IPS-NIHi7 (cell line): ENCODE results near the gene SNX19.
"Not testable (repeated sequence)": the region's sequence is repeated elsewhere in the genome, so short reads cannot be mapped to it uniquely, and the experiment has no call there.

Source experiments
- DNase-seq: peaks from one replicate; pipeline ENCODE4 v3.0.0; 2012; ENCODE audit warnings: mixed read lengths; ENCODE audit errors: extremely low spot score

The SNX19 gene

GRCh38 chr11:130872513-130872912 is 43.8 kb downstream of the SNX19 start:
- DNase-seq: no peak

- no peak for DNase-seq
Observed at GRCh38 chr11:130872102-130872501, 44.2 kb downstream of the SNX19 start.

GRCh38 chr11:130871616-130872015 is 44.7 kb downstream of the SNX19 start:
- no peak for DNase-seq

GRCh38 chr11:130868721-130869390 is 47.4 kb downstream of the SNX19 start:
- DNase-seq: no peak

- no peak for DNase-seq
Observed at GRCh38 chr11:130868086-130868710, 48.1 kb downstream of the SNX19 start.

- no peak for DNase-seq
Observed at GRCh38 chr11:130866831-130867230, 49.4 kb downstream of the SNX19 start.

GRCh38 chr11:130865774-130866114 is 50.5 kb downstream of the SNX19 start:
- DNase-seq: no peak

- peak; percentile 19 for DNase-seq
Observed at GRCh38 chr11:130865091-130865773, 51.0 kb downstream of the SNX19 start.

GRCh38 chr11:130861902-130862860 is 54.1 kb downstream of the SNX19 start:
- DNase-seq: peak; percentile 90

- no peak for DNase-seq
Observed at GRCh38 chr11:130861283-130861682, 55.0 kb downstream of the SNX19 start.

GRCh38 chr11:130859886-130860285 is 56.4 kb downstream of the SNX19 start:
- DNase-seq: no peak

GRCh38 chr11:130858215-130858614 is 58.1 kb downstream of the SNX19 start:
- DNase-seq: peak; percentile 32

- DNase-seq: not testable (repeated sequence)
Observed at GRCh38 chr11:130855707-130856106, 60.6 kb downstream of the SNX19 start.

- no peak for DNase-seq
Observed at GRCh38 chr11:130854483-130854882, 61.8 kb downstream of the SNX19 start.

- no peak for DNase-seq
Observed at GRCh38 chr11:130852589-130852988, 63.7 kb downstream of the SNX19 start.

GRCh38 chr11:130850185-130850944 is 65.9 kb downstream of the SNX19 start:
- no peak for DNase-seq

GRCh38 chr11:130849215-130849568 is 67.1 kb downstream of the SNX19 start:
- DNase-seq: no peak

- DNase-seq: no peak
Observed at GRCh38 chr11:130848361-130849214, 67.7 kb downstream of the SNX19 start.

GRCh38 chr11:130847517-130847916 is 68.8 kb downstream of the SNX19 start:
- DNase-seq: no peak

- no peak for DNase-seq
Observed at GRCh38 chr11:130846606-130847005, 69.7 kb downstream of the SNX19 start.
